Stimulated activated naive B cell treated with anti-CD40 and anti-IgM and Interleukin-4, amounts not matched to agents 10 μg/mL and 1 μg/mL and 100 μg/mL, for 72 hours (primary cell): ENCODE results near the gene XNDC1N.

ENCODE experiments used
- ATAC-seq, 2 donors: fragments of 150-1000 bp; cut with Tn5 transposase; replicated peaks; 2 replicates each; pipeline ENCODE4 v1.10.0; 2021; ENCODE audit warnings: moderate library complexity in 1 of 2
- DNase-seq: peaks from one replicate; pipeline ENCODE4 v3.0.0; 2021
- H3K27ac Mint-ChIP-seq: one replicate; pipeline ENCODE4 v1.8.0; 2022; ENCODE audit warnings: mild to moderate bottlenecking, mixed read lengths
- H3K27me3 Mint-ChIP-seq, 2 donors: one replicate each; pipeline ENCODE4 v1.8.0; 2022; ENCODE audit warnings: mixed read lengths in 2 of 2
- H3K36me3 Mint-ChIP-seq, 2 donors: one replicate each; pipeline ENCODE4 v1.8.0; 2022; ENCODE audit warnings: mixed read lengths in 2 of 2, mild to moderate bottlenecking in 1 of 2
- H3K4me1 Mint-ChIP-seq, 2 donors: one replicate each; pipeline ENCODE4 v1.8.0; 2022; ENCODE audit warnings: mixed read lengths in 2 of 2, mild to moderate bottlenecking in 1 of 2
- H3K4me3 Mint-ChIP-seq, 2 donors: one replicate each; pipeline ENCODE4 v1.8.0; 2022; ENCODE audit warnings: mild to moderate bottlenecking in 2 of 2, mixed read lengths in 2 of 2, moderate library complexity in 1 of 2
- H3K9me3 Mint-ChIP-seq, 2 donors: one replicate each; pipeline ENCODE4 v1.8.0; 2022; ENCODE audit warnings: mixed read lengths in 2 of 2, mild to moderate bottlenecking in 1 of 2

The XNDC1N gene, protein sequence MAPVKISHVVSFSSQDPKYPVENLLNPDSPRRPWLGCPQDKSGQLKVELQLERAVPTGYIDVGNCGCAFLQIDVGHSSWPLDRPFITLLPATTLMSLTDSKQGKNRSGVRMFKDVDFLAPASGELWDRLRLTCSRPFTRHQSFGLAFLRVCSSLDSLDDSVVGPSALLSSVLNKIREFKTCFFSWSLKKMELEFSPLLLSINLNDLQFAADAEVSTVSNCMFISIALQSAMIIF

DNA sequence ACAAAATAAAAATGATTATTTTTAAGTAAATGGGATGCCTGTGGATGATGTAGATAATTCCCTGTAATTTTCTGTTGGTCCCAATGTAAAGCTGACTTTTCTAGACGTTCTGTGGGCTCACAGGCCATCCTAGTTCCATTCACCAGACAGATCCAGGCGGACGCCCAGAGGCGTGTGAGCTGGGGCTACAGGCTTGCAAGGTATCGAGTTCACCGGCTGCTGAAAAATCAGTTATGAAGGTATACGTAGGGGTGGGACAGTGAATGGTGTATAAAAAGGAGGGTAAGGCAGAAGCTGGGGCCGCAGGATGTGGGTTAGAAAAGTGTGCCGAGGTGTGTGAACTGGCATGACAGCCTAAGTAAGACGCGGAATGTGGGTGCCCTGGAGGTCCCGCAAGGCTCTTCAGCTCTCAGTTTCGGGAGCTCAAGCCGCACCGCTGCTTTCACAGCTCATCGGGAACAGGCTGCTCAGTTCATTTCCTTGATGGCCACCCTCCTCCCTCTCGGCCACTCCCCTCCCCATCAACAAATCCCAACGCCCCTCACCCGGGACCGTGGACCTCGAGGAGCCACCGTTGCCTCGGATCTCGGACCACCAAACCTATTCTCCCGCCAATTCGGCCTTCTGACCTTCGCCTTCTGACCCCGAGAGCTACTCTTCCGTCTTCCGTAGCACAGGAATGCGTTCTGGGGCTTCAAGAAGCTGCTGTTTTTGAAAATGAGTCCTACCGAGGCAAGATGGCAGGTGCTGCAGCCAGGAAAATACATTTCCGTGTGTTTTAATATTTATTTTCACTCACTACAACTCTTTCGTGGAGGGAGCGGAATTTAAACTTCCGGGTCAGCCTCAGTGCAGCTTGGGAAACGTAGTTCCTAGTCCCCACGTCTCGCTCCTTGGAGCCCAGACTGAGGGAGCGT is at the start of gene XNDC1N:
Gene XNDC1N (minus strand): TSS at position 775 of the 917 bp plus-strand sequence. CDS start 5,241 bp downstream, outside the sequence.
- no peak for DNase-seq
- peak; percentile 75 to 77 for ATAC-seq
- Mint-ChIP-seq H3K27ac (peak within 1 kb of the TSS; percentile 100), H3K27me3 (no peaks in the 10 kb centered on the region), H3K4me1 (peaks cover 21 to 37% of the 10 kb centered on the region in 2 donors), H3K9me3 (no peaks in the 10 kb centered on the region), H3K36me3 (peaks cover 23 to 26% of the 10 kb centered on the region in 2 donors), H3K4me3 (peak within 1 kb of the TSS; percentile 92 to 96)

DNA sequence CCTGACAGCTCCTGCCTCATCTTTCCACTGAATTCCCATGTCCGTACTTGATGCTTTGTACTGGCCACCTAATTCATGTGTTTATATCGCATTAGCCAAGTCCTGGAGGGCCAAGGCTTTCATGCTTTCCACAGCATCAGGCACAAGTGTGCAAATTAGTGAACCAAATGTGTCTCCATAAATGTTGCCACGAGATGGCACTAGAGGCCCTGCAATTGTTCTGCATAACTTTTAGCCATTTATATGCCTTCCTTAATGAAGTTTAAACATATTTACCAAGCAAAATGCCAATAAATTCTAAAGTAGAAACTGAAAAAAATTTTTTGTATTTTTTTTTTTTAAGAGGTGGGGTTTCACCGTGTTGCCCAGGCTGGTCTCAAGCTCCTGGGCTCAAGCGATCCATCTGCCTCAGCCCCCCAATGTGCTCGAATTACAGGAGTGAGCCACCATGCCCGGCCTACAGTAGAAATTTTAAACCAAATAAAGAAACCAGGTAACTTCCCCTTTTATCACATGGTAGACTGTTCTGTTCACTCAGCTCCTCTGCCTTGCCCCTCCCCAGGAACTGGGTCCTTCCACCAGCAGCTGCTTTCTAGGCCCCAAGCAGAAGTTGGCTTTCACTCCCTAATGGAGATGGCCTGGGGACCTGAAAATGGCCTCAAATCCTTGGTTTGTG is 49.5 kb upstream of the XNDC1N start:
- Mint-ChIP-seq H3K9me3 (no peaks in the 10 kb centered on the region), H3K27me3 (no peaks in the 10 kb centered on the region), H3K27ac (peak overlapping the region; percentile 84), H3K4me3 (peak overlapping the region in 1 of 2 donors; percentile 58), H3K36me3 (peaks cover 47 to 54% of the 10 kb centered on the region in 2 donors), H3K4me1 (peaks cover 27 to 46% of the 10 kb centered on the region in 2 donors)
- DNase-seq (peak; percentile 43), ATAC-seq (peak; percentile 96 to 99)

DNA sequence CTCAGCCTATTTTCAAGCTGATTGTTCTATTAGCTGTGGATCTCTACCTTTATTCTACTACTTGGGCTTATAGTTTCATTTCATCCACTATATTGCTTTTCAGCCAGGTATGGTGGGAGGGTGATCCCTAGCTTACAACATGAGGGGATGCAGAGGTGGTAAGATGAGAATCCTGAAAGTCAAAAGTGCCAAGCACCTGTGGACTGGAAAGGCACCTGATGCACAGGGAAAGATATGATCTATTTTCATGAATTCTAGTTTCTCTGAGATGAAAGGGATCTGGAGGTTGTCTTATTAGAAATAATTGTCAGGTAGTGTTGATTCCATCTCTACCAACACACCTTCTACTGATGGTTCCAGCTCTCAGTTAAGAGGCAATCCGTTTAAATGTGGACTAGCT is 48.7 kb upstream of the XNDC1N start:
- H3K27ac Mint-ChIP-seq: peak overlapping the region; percentile 66
- H3K36me3 Mint-ChIP-seq: peaks cover 50 to 52% of the 10 kb centered on the region in 2 donors
- H3K4me3 Mint-ChIP-seq: peak overlapping the region in 1 of 2 donors; percentile 25
- ATAC-seq (no peak), DNase-seq (no peak)
- peaks cover 27 to 46% of the 10 kb centered on the region in 2 donors for H3K4me1 Mint-ChIP-seq
- no peaks in the 10 kb centered on the region for H3K9me3 Mint-ChIP-seq
- no peaks in the 10 kb centered on the region for H3K27me3 Mint-ChIP-seq

DNA sequence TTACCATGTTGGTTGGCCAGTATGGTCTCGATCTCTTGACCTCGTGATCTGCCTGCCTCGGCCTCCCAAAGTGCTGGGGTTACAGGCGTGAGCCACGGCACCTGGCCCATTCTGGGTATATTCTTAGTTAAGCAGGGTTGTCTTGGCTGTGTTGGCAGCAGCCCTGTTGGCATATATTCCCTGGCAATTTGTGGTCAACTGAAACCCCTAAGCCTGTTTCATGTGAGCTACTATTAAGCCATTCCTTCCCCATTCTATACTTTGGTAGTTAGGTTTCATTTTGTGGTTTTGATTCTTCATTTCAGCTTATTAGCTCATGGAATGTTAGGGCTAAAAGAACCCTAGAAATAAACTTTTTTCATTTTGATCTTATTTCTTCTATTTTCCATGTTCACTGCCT is 48.2 kb upstream of the XNDC1N start:
- no peak for DNase-seq
- H3K4me1 Mint-ChIP-seq: peaks cover 27 to 50% of the 10 kb centered on the region in 2 donors
- peak overlapping the region in 1 of 2 donors; percentile 25 for H3K4me3 Mint-ChIP-seq
- H3K27ac Mint-ChIP-seq: peak overlapping the region; percentile 66
- H3K36me3 Mint-ChIP-seq: peaks cover 50 to 53% of the 10 kb centered on the region in 2 donors
- H3K9me3 Mint-ChIP-seq: no peaks in the 10 kb centered on the region
- no peak for ATAC-seq
- H3K27me3 Mint-ChIP-seq: no peaks in the 10 kb centered on the region

GRCh38 chr11:71971680-71972079 is 43.3 kb upstream of the XNDC1N start:
- Mint-ChIP-seq H3K36me3 (peaks cover 43 to 47% of the 10 kb centered on the region in 2 donors), H3K4me3 (no peak overlapping the region), H3K27me3 (no peaks in the 10 kb centered on the region), H3K9me3 (no peaks in the 10 kb centered on the region), H3K27ac (no peak overlapping the region), H3K4me1 (peaks cover 11 to 21% of the 10 kb centered on the region in 2 donors)
- ATAC-seq: no peak
- DNase-seq: no peak

DNA sequence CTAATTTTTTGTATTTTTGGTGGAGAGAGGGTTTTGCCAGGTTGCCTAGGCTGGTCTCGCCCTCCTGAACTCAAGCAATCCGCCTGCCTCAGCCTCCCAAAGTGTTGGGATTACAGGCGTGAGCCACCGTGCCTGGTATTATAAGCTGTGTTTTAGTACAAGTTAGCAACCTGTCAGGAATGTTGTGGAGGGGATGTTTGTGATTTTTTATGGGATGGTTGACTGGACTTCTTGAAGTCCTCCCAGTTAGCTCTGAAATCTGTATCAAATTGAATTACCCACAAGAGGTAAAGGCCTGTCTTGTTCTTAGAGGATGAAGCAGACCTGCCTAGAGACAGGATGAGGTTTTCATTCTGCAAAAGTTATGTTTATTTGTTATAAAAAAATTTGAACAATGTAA is 36.2 kb upstream of the XNDC1N start:
- H3K4me3 Mint-ChIP-seq: no peak overlapping the region
- no peak overlapping the region for H3K27ac Mint-ChIP-seq
- H3K9me3 Mint-ChIP-seq: peaks cover 2 to 8% of the 10 kb centered on the region in 2 donors
- peaks cover 38% of the 10 kb centered on the region in 2 donors for H3K36me3 Mint-ChIP-seq
- H3K27me3 Mint-ChIP-seq: no peaks in the 10 kb centered on the region
- DNase-seq (no peak), ATAC-seq (no peak)
- H3K4me1 Mint-ChIP-seq: peaks cover 17 to 28% of the 10 kb centered on the region in 2 donors

GRCh38 chr11:71963468-71963867 is 35.1 kb upstream of the XNDC1N start:
- ATAC-seq: no peak
- peaks cover 35 to 45% of the 10 kb centered on the region in 2 donors for H3K36me3 Mint-ChIP-seq

DNA sequence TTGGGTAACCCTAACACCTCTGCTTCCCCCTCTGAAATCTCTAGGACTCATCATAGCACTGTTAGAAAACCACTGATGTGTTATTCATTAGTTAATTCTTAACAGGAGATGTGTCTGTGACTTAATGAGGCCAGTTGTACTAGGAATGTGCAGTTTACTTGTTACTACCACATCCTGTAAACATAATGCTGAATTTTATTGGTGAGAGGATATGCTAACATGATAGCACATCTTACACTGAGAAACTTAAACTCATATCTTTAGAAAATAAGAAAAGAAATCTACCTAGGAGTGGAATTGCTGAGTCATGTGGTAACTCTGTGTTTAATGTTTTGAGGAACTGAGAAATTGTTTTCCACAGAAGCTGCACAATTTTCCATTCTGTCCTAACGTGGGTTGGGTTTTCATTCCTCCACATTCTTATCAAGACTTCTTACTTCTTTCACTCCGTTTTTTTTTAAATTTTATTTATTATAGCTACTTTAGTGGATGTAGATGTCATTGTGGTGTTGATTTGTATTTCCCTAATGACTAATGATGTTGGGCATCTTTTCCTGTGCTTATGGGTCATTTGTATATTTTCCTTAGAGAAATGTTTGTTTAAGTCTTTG is 34.1 kb upstream of the XNDC1N start:
- peak overlapping the region; percentile 55 to 66 for H3K4me3 Mint-ChIP-seq
- no peak for DNase-seq
- H3K27ac Mint-ChIP-seq: peak overlapping the region; percentile 92
- H3K4me1 Mint-ChIP-seq: peaks cover 17 to 34% of the 10 kb centered on the region in 2 donors
- H3K9me3 Mint-ChIP-seq: peaks cover 2 to 8% of the 10 kb centered on the region in 2 donors
- ATAC-seq: peak; percentile 90 to 95
- no peaks in the 10 kb centered on the region for H3K27me3 Mint-ChIP-seq
- peaks cover 33 to 38% of the 10 kb centered on the region in 2 donors for H3K36me3 Mint-ChIP-seq

More at GRCh38 chr11:71963468-71963867, 35.1 kb upstream of the XNDC1N start:
- DNase-seq: no peak
- Mint-ChIP-seq H3K27ac (no peak overlapping the region), H3K27me3 (no peaks in the 10 kb centered on the region), H3K4me3 (no peak overlapping the region), H3K9me3 (peaks cover 2 to 8% of the 10 kb centered on the region in 2 donors), H3K4me1 (peaks cover 17 to 28% of the 10 kb centered on the region in 2 donors)

GRCh38 chr11:71955898-71956456 is 27.6 kb upstream of the XNDC1N start:
- H3K9me3 Mint-ChIP-seq: peaks cover 2 to 4% of the 10 kb centered on the region in 2 donors
- ATAC-seq (no peak), DNase-seq (no peak)
- peaks cover 32 to 46% of the 10 kb centered on the region in 2 donors for H3K4me1 Mint-ChIP-seq
- H3K27me3 Mint-ChIP-seq: no peaks in the 10 kb centered on the region
- H3K36me3 Mint-ChIP-seq: peaks cover 23 to 59% of the 10 kb centered on the region in 2 donors
- H3K27ac Mint-ChIP-seq: no peak overlapping the region
- H3K4me3 Mint-ChIP-seq: no peak overlapping the region

- Mint-ChIP-seq H3K36me3 (peaks cover 9 to 44% of the 10 kb centered on the region in 2 donors), H3K27ac (no peak overlapping the region), H3K4me3 (no peak overlapping the region), H3K9me3 (no peaks in the 10 kb centered on the region), H3K27me3 (no peaks in the 10 kb centered on the region), H3K4me1 (peaks cover 29 to 61% of the 10 kb centered on the region in 2 donors)
- ATAC-seq (no peak), DNase-seq (no peak)
Observed at GRCh38 chr11:71951741-71952310, 23.4 kb upstream of the XNDC1N start.

DNA sequence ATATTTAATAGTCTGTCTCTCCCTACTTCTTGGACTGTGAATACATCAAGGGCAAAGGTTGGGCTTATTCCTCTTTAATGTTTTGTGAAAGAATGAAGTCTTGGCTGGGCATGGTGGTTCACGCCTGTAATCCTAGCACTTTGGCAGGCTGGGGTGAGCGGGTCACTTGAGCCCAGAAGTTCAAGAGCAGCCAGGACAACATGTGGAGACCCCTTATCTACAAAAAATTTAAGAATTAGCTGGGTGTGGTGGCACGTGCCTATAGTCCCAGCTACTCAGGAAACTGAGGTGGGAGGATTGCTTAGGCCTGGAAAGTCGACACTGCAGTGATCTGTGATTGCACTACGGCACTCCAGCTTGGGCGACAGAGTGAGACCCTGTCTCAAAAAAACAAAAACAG is 20.6 kb upstream of the XNDC1N start:
- Mint-ChIP-seq H3K36me3 (peaks cover 17 to 47% of the 10 kb centered on the region in 2 donors), H3K27me3 (no peaks in the 10 kb centered on the region), H3K4me3 (no peak overlapping the region), H3K4me1 (peaks cover 21 to 60% of the 10 kb centered on the region in 2 donors), H3K27ac (no peak overlapping the region), H3K9me3 (no peaks in the 10 kb centered on the region)
- ATAC-seq: no peak
- DNase-seq: no peak

GRCh38 chr11:71948314-71949027 is 20.1 kb upstream of the XNDC1N start:
- peaks cover 27 to 60% of the 10 kb centered on the region in 2 donors for H3K4me1 Mint-ChIP-seq
- DNase-seq: no peak
- H3K9me3 Mint-ChIP-seq: no peaks in the 10 kb centered on the region
- H3K36me3 Mint-ChIP-seq: peaks cover 21 to 46% of the 10 kb centered on the region in 2 donors
- H3K4me3 Mint-ChIP-seq: no peak overlapping the region
- peak in 1 of 2 donors; percentile 63 for ATAC-seq
- no peak overlapping the region for H3K27ac Mint-ChIP-seq
- H3K27me3 Mint-ChIP-seq: no peaks in the 10 kb centered on the region

- H3K4me3 Mint-ChIP-seq: no peak overlapping the region
- no peak overlapping the region for H3K27ac Mint-ChIP-seq
- H3K27me3 Mint-ChIP-seq: no peaks in the 10 kb centered on the region
- H3K4me1 Mint-ChIP-seq: peaks cover 33 to 63% of the 10 kb centered on the region in 2 donors
- ATAC-seq (no peak), DNase-seq (no peak)
- peaks cover 25 to 48% of the 10 kb centered on the region in 2 donors for H3K36me3 Mint-ChIP-seq
- no peaks in the 10 kb centered on the region for H3K9me3 Mint-ChIP-seq
Observed at GRCh38 chr11:71947498-71947897, 19.1 kb upstream of the XNDC1N start.
